ENCODE data around the gene UMOD.

UMOD gene

GRCh38 chr16:20352615-20353014 lies at the start of gene UMOD:
Gene UMOD (minus strand): TSS chr16:20352715. CDS start chr16:20350737, 1,978 bp downstream.
- DNase-seq: no peak

- DNase-seq: no peak
Observed at GRCh38 chr16:20401475-20402016, 49.0 kb upstream of the UMOD start.

- DNase-seq: no peak
Observed at GRCh38 chr16:20401066-20401465, 48.6 kb upstream of the UMOD start.

- DNase-seq: no peak
Observed at GRCh38 chr16:20399185-20399584, 46.7 kb upstream of the UMOD start.

GRCh38 chr16:20398603-20399002 lies 46.1 kb upstream of the UMOD start:
- DNase-seq: no peak

GRCh38 chr16:20397468-20398074 lies 45.1 kb upstream of the UMOD start:
- no peak for DNase-seq

- no peak for DNase-seq
Observed at GRCh38 chr16:20396846-20397467, 44.4 kb upstream of the UMOD start.

- DNase-seq: no peak
Observed at GRCh38 chr16:20395946-20396345, 43.4 kb upstream of the UMOD start.

GRCh38 chr16:20393801-20394577 lies 41.5 kb upstream of the UMOD start:
- DNase-seq: no peak

GRCh38 chr16:20391045-20391444 lies 38.5 kb upstream of the UMOD start:
- DNase-seq: no peak

GRCh38 chr16:20388854-20389253 lies 36.3 kb upstream of the UMOD start:
- no peak for DNase-seq

- no peak for DNase-seq
Observed at GRCh38 chr16:20387978-20388377, 35.5 kb upstream of the UMOD start.

- DNase-seq: peak; percentile 81
Observed at GRCh38 chr16:20385844-20386832, 33.6 kb upstream of the UMOD start.

- DNase-seq: peak; percentile 55
Observed at GRCh38 chr16:20383106-20384029, 30.9 kb upstream of the UMOD start.

GRCh38 chr16:20382202-20382948 lies 29.9 kb upstream of the UMOD start:
- no peak for DNase-seq

- no peak for DNase-seq
Observed at GRCh38 chr16:20380782-20381181, 28.3 kb upstream of the UMOD start.

GRCh38 chr16:20377181-20377580 lies 24.7 kb upstream of the UMOD start:
- DNase-seq: no peak

- no peak for DNase-seq
Observed at GRCh38 chr16:20372701-20373100, 20.2 kb upstream of the UMOD start.

- no peak for DNase-seq
Observed at GRCh38 chr16:20369452-20370054, 17.0 kb upstream of the UMOD start.

- no peak for DNase-seq
Observed at GRCh38 chr16:20364051-20364450, 11.5 kb upstream of the UMOD start.

Measured in stimulated activated CD8-positive, alpha-beta memory T cell treated with anti-CD3 and anti-CD28 coated beads, Interleukin-4, amount 100 ng/mL, for 48 hours (primary cell).